ENCODE data around the gene EEF2K.

The EEF2K gene

GRCh38 chr16:22255335-22255734, 49.3 kb downstream of the EEF2K start:
- Histone ChIP-seq H3K27ac (ENCODE audit: low read depth, low read length) (no peak overlapping the region), H3K36me3 (ENCODE audit: insufficient read depth, low read length) (peaks cover 62% of the 10 kb centered on the region), H3K9ac (ENCODE audit: low read depth, low read length) (no peak overlapping the region), H3K4me1 (ENCODE audit: insufficient read depth, low read length) (no peaks in the 10 kb centered on the region), H3K27me3 (ENCODE audit: insufficient read depth, low read length) (no peaks in the 10 kb centered on the region), H3K9me3 (ENCODE audit: insufficient read depth, low read depth, low read length) (peaks cover 5% of the 10 kb centered on the region), H3K4me3 (ENCODE audit: low read length) (no peak overlapping the region)
- 93% methylated on average over 1 of the region's 1 CpG for WGBS

- H3K27ac ChIP-seq (ENCODE audit: low read depth, low read length), result no peak overlapping the region
- H3K9me3 ChIP-seq (ENCODE audit: insufficient read depth, low read depth, low read length), result peaks cover 5% of the 10 kb centered on the region
- H3K4me3 ChIP-seq (ENCODE audit: low read length), result no peak overlapping the region
- 96% methylated on average over 13 of the region's 13 CpGs for WGBS
- no peaks in the 10 kb centered on the region for H3K27me3 ChIP-seq (ENCODE audit: insufficient read depth, low read length)
- peaks cover 60% of the 10 kb centered on the region for H3K36me3 ChIP-seq (ENCODE audit: insufficient read depth, low read length)
- H3K9ac ChIP-seq (ENCODE audit: low read depth, low read length), result no peak overlapping the region
- no peaks in the 10 kb centered on the region for H3K4me1 ChIP-seq (ENCODE audit: insufficient read depth, low read length)
These were observed 51.4 kb downstream of the EEF2K start for GRCh38 chr16:22257440-22257839.

- Histone ChIP-seq H3K36me3 (ENCODE audit: insufficient read depth, low read length) (peaks cover 55% of the 10 kb centered on the region), H3K9ac (ENCODE audit: low read depth, low read length) (no peak overlapping the region), H3K27ac (ENCODE audit: low read depth, low read length) (no peak overlapping the region), H3K9me3 (ENCODE audit: insufficient read depth, low read depth, low read length) (no peaks in the 10 kb centered on the region), H3K4me3 (ENCODE audit: low read length) (no peak overlapping the region), H3K27me3 (ENCODE audit: insufficient read depth, low read length) (no peaks in the 10 kb centered on the region), H3K4me1 (ENCODE audit: insufficient read depth, low read length) (no peaks in the 10 kb centered on the region)
- WGBS, result 96% methylated on average over 3 of the region's 3 CpGs
These were observed 54.4 kb downstream of the EEF2K start for GRCh38 chr16:22260490-22260889.

DNA sequence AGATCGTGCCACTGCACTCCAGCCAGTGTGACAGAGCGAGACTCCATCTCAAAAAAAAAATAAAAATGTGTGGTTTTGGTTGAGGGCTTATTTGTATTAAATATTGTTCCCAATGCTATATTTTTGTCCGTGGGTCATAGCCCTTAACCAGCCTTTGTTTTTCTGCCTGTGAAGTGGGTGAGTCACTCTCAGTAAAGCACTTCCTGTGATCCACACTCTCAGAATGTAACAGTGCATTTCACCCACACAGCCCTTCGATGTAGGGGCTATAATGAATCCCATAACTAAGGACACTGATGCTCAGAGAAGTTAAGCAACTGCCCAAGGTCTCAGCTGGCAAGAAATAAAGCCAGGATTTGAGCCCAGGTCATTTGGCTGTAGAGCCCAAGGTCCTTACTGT, 56.4 kb downstream of the EEF2K start:
- 98% methylated on average over 4 of the region's 4 CpGs for WGBS
- Histone ChIP-seq H3K27ac (ENCODE audit: low read depth, low read length) (no peak overlapping the region), H3K4me3 (ENCODE audit: low read length) (no peak overlapping the region), H3K27me3 (ENCODE audit: insufficient read depth, low read length) (no peaks in the 10 kb centered on the region), H3K36me3 (ENCODE audit: insufficient read depth, low read length) (peaks cover 42% of the 10 kb centered on the region), H3K9me3 (ENCODE audit: insufficient read depth, low read depth, low read length) (no peaks in the 10 kb centered on the region), H3K9ac (ENCODE audit: low read depth, low read length) (no peak overlapping the region), H3K4me1 (ENCODE audit: insufficient read depth, low read length) (no peaks in the 10 kb centered on the region)

- H3K36me3 ChIP-seq (ENCODE audit: insufficient read depth, low read length), result peaks cover 28% of the 10 kb centered on the region
- no peaks in the 10 kb centered on the region for H3K27me3 ChIP-seq (ENCODE audit: insufficient read depth, low read length)
- WGBS, result 96% methylated on average over 7 of the region's 7 CpGs
- H3K4me3 ChIP-seq (ENCODE audit: low read length), result no peak overlapping the region
- H3K4me1 ChIP-seq (ENCODE audit: insufficient read depth, low read length), result no peaks in the 10 kb centered on the region
- H3K9me3 ChIP-seq (ENCODE audit: insufficient read depth, low read depth, low read length), result no peaks in the 10 kb centered on the region
- no peak overlapping the region for H3K9ac ChIP-seq (ENCODE audit: low read depth, low read length)
- no peak overlapping the region for H3K27ac ChIP-seq (ENCODE audit: low read depth, low read length)
These were observed 58.7 kb downstream of the EEF2K start for GRCh38 chr16:22264786-22265185.

GRCh38 chr16:22265351-22265750, 59.3 kb downstream of the EEF2K start:
- Histone ChIP-seq H3K27ac (ENCODE audit: low read depth, low read length) (no peak overlapping the region), H3K4me3 (ENCODE audit: low read length) (no peak overlapping the region), H3K36me3 (ENCODE audit: insufficient read depth, low read length) (peaks cover 24% of the 10 kb centered on the region), H3K9ac (ENCODE audit: low read depth, low read length) (no peak overlapping the region), H3K9me3 (ENCODE audit: insufficient read depth, low read depth, low read length) (no peaks in the 10 kb centered on the region), H3K4me1 (ENCODE audit: insufficient read depth, low read length) (no peaks in the 10 kb centered on the region), H3K27me3 (ENCODE audit: insufficient read depth, low read length) (no peaks in the 10 kb centered on the region)
- 92% methylated on average over 5 of the region's 5 CpGs for WGBS

- peaks cover 27% of the 10 kb centered on the region for H3K36me3 ChIP-seq (ENCODE audit: insufficient read depth, low read length)
- WGBS, result 96% methylated on average over 19 of the region's 19 CpGs
- no peak overlapping the region for H3K27ac ChIP-seq (ENCODE audit: low read depth, low read length)
These were observed 60.5 kb downstream of the EEF2K start for GRCh38 chr16:22266546-22266945.

GRCh38 chr16:22267764-22268163, 61.7 kb downstream of the EEF2K start:
- Histone ChIP-seq H3K4me3 (ENCODE audit: low read length) (no peak overlapping the region), H3K27ac (ENCODE audit: low read depth, low read length) (no peak overlapping the region), H3K9ac (ENCODE audit: low read depth, low read length) (no peak overlapping the region), H3K4me1 (ENCODE audit: insufficient read depth, low read length) (no peaks in the 10 kb centered on the region), H3K27me3 (ENCODE audit: insufficient read depth, low read length) (no peaks in the 10 kb centered on the region), H3K9me3 (ENCODE audit: insufficient read depth, low read depth, low read length) (no peaks in the 10 kb centered on the region), H3K36me3 (ENCODE audit: insufficient read depth, low read length) (peaks cover 30% of the 10 kb centered on the region)
- WGBS, result 95% methylated on average over 8 of the region's 8 CpGs

More at GRCh38 chr16:22266546-22266945, 60.5 kb downstream of the EEF2K start:
- Histone ChIP-seq H3K9ac (ENCODE audit: low read depth, low read length) (no peak overlapping the region), H3K27me3 (ENCODE audit: insufficient read depth, low read length) (no peaks in the 10 kb centered on the region), H3K9me3 (ENCODE audit: insufficient read depth, low read depth, low read length) (no peaks in the 10 kb centered on the region), H3K4me1 (ENCODE audit: insufficient read depth, low read length) (no peaks in the 10 kb centered on the region), H3K4me3 (ENCODE audit: low read length) (no peak overlapping the region)

- H3K4me3 ChIP-seq (ENCODE audit: low read length), result no peak overlapping the region
- 93% methylated on average over 3 of the region's 3 CpGs for WGBS
- no peaks in the 10 kb centered on the region for H3K27me3 ChIP-seq (ENCODE audit: insufficient read depth, low read length)
- H3K36me3 ChIP-seq (ENCODE audit: insufficient read depth, low read length), result peaks cover 42% of the 10 kb centered on the region
- no peak overlapping the region for H3K27ac ChIP-seq (ENCODE audit: low read depth, low read length)
- H3K9ac ChIP-seq (ENCODE audit: low read depth, low read length), result no peak overlapping the region
- H3K9me3 ChIP-seq (ENCODE audit: insufficient read depth, low read depth, low read length), result no peaks in the 10 kb centered on the region
- no peaks in the 10 kb centered on the region for H3K4me1 ChIP-seq (ENCODE audit: insufficient read depth, low read length)
These were observed 64.4 kb downstream of the EEF2K start for GRCh38 chr16:22270525-22270924.

GRCh38 chr16:22272870-22273650, 67.0 kb downstream of the EEF2K start:
- H3K27ac ChIP-seq (ENCODE audit: low read depth, low read length), result no peak overlapping the region
- peaks cover 43% of the 10 kb centered on the region for H3K36me3 ChIP-seq (ENCODE audit: insufficient read depth, low read length)
- H3K9me3 ChIP-seq (ENCODE audit: insufficient read depth, low read depth, low read length), result no peaks in the 10 kb centered on the region
- 90% methylated on average over 7 of the region's 8 CpGs for WGBS
- H3K27me3 ChIP-seq (ENCODE audit: insufficient read depth, low read length), result no peaks in the 10 kb centered on the region
- no peak overlapping the region for H3K9ac ChIP-seq (ENCODE audit: low read depth, low read length)
- H3K4me3 ChIP-seq (ENCODE audit: low read length), result no peak overlapping the region
- H3K4me1 ChIP-seq (ENCODE audit: insufficient read depth, low read length), result no peaks in the 10 kb centered on the region

DNA sequence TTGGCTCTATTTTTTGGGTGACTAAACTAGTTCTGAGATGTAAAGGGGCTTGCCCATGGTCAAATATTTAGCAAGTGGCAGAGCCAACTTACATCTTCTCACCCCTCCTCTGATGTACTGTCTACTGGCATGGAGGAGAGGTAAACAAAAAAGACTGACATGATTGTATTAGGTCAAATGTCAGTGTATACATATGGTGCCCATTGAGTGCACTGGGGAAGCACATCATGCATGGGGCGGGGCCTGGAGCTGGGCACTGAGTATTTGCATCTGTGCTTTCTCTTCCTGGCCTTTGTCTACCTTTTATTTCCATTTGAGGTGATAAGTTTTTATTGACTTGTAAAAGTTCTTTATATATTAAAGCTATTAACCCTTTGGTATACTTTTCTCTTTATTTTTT, 68.8 kb downstream of the EEF2K start:
- no peak overlapping the region for H3K27ac ChIP-seq (ENCODE audit: low read depth, low read length)
- H3K9ac ChIP-seq (ENCODE audit: low read depth, low read length), result no peak overlapping the region
- WGBS, result 100% methylated on average over 1 of the region's 1 CpG
- no peak overlapping the region for H3K4me3 ChIP-seq (ENCODE audit: low read length)
- H3K9me3 ChIP-seq (ENCODE audit: insufficient read depth, low read depth, low read length), result no peaks in the 10 kb centered on the region
- H3K27me3 ChIP-seq (ENCODE audit: insufficient read depth, low read length), result no peaks in the 10 kb centered on the region
- H3K36me3 ChIP-seq (ENCODE audit: insufficient read depth, low read length), result peaks cover 38% of the 10 kb centered on the region
- no peaks in the 10 kb centered on the region for H3K4me1 ChIP-seq (ENCODE audit: insufficient read depth, low read length)
